Measurements from ENCODE around the gene IFI27L1. TPM values are rescaled to one million over a fixed set of nuclear protein-coding genes. Genes with fewer than 3 reads are reported as not detected.

The IFI27L1 gene
- total RNA-seq, 4 donors from 2014 or later, result 3.3 to 13.3 (median 7.2) TPM

DNA sequence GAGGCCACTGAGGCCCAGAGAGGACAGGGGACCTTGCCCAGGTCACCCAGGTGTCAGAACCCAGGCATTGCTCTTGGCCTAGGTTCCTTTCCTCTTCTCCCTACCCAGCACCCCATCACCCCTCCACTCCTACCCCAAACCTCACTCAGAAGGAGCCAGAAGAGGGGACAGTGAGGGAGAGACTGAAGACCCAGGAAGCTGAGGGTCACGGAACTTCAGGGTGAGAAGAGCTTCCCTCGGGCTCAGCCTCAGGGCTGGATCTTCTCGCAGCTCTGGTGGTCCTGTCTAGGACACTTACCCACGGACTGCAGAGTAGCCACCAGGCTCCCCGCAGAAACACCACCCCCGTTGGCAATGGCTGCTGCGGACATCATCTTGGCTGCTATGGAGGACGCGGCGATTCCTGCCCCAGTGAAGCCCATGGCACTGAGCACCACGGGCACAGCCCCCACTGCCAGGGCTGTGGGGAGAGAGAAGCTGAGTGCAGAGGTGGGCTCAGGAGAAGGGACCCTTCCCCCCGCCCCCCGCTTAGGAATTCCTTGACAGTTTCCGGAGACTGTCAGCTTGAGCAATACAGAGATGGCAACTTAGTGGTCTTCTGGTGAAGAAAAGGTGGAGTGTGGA lies 47.2 kb downstream of the IFI27L1 start:
- TF ChIP-seq, protein P1, sequence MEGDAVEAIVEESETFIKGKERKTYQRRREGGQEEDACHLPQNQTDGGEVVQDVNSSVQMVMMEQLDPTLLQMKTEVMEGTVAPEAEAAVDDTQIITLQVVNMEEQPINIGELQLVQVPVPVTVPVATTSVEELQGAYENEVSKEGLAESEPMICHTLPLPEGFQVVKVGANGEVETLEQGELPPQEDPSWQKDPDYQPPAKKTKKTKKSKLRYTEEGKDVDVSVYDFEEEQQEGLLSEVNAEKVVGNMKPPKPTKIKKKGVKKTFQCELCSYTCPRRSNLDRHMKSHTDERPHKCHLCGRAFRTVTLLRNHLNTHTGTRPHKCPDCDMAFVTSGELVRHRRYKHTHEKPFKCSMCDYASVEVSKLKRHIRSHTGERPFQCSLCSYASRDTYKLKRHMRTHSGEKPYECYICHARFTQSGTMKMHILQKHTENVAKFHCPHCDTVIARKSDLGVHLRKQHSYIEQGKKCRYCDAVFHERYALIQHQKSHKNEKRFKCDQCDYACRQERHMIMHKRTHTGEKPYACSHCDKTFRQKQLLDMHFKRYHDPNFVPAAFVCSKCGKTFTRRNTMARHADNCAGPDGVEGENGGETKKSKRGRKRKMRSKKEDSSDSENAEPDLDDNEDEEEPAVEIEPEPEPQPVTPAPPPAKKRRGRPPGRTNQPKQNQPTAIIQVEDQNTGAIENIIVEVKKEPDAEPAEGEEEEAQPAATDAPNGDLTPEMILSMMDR (IDR thresholded peaks at IDR 0.05; ENCODE audit: low read depth), result no peak

DNA sequence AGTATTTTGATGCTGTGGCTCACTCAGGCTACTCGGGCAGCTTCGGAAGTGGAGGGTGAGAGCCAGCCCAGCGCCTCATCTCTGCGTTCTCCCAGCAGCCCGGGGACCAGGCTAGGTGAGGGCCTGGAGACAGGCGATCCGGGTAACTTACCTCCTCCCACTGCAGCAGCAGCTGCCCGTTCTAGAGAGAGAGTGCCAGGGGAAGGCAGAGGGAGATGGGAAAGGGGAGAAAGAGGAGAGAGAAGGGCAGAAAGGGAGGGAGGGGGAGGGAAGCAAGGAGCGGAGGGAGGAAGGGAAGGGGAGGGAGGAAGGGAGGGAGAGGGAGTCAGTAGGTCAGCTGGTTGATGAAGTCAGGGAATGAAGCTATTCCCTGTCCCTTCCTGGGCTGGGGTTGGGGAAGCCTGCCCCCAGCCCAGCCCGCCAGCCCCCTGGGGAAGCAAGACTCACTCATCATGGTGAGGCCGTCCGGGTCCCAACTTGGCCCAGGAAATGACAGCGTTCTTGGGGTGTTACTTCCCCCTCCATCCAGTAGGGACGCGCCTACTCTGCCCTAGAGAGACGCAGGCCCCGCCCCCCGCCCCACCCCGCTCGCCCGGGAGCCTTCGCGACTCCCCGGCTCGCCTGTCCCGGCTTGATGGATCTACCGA lies 48.1 kb downstream of the IFI27L1 start, which contains the start of gene IFI27L2:
Gene IFI27L2 (minus strand): TSS at position 494 of the 647 bp plus-strand sequence. CDS start 40 bp downstream, at position 454.
- TF ChIP-seq, protein P1 (IDR thresholded peaks at IDR 0.05; ENCODE audit: low read depth), result no peak

DNA sequence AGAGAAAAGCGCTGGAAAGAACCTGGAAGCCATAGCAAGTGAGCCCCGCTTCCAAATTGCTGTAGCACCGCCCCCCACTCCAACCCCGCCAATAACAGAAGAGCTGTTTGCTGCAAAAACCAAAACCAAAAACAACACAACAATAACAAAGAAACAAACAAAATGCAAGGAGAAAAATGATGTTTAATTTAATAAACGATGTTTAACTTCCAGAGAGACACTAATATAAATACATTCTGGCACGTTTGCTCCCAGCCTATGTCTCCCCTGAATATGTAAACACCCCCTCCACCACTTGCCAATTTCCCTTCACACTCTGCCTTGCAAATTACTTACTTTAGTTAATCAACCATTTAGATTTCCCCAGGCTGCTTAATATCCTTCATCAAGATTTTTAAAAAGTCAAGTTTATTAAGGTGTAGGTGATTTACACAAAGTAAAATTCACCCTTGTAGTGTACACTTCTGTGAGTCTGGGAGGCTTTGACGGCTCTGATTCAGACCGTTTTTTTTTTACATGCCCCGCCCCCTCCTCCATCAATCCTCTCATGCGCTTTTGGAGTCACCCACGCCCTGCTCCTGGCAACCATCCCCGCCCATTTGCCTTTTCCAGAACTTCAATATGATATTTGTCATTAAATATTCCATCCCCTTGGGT lies 48.8 kb downstream of the IFI27L1 start:
- TF ChIP-seq, protein P1 (IDR thresholded peaks at IDR 0.05; ENCODE audit: low read depth), result no peak

DNA sequence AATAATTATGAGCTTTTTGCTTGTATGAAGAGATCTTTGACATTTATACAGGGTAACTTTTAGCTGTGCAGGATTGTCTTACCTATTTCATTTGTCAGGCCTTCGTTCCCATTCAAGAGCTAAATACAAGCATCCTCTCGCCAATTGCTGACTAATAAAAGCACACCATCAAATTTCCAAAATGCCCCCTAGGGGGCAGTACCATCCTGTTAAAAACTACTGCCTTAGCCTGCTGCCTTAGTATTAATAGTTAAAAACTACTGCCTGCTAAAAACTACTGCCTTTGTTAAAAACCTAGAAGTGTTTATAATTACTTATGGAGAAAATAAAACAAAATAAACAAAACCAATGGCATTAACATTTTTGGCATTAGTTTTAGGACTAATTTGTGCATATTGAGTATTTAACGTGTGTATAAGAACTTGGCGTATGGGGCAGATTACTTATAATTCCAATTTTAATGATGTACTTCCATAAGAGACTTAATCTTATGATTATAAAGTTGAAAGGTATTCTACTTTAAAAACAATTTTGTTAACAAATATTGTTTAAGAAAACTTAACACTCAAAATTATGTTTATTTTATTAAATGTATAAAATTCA lies 51.3 kb downstream of the IFI27L1 start:
- TF ChIP-seq, protein P1 (IDR thresholded peaks at IDR 0.05; ENCODE audit: low read depth), result no peak

DNA sequence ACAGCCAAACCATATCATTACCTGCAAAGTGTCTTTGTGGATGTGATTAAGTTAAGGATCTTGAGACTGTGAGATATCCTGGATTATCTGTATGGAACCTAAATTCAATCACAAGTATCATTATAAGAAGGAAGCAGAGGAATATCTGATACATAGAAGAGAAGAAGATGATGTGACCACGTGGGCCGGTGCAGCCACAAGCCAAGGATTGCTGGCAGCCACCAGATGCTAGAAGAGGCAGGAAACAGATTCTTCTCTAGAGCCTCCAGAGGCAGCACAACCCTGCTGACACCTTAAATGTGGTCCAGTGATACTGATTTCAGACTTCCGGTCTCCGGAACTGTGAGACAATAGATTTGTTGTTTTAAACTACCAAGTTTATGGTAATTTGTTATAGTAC lies 54.4 kb downstream of the IFI27L1 start:
- TF ChIP-seq, protein P1 (IDR thresholded peaks at IDR 0.05; ENCODE audit: low read depth), result no peak

DNA sequence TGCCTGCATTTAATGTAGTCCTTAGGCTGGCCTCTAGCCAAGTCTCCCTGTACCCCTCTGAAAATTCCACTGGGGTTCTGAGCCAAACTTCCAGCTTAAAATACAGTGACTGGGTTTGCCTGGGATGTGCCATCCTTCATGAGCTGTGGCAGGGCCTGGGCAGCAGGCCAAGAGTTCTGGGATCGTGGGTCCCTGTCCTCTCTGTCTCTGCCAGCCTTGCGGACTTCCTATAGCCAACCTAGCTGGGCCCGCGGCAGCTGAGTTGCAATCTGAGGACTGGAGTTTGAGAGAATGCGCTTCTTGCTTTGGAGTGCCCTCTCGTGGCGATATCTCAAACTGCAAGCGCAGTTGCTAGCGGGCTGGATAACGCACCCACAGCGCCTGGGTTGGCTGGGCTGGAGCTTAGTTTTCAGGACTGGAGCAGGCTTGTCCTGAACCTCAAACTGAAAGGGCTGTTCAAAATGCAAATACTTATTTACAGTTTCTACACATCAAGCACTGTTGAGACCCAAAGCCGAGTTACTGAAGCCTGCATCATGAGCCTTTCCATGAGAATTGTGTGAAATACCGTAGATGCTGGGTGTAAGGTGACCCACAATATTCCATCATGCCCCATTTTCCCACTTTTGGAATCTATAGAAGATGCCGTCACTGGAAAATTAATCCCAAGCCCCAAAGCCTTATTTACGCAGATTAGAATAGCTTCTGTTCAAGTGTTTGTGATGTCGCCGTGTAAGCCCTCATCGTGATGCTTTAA lies 55.6 kb downstream of the IFI27L1 start:
- TF ChIP-seq, protein P1 (IDR thresholded peaks at IDR 0.05; ENCODE audit: low read depth), result no peak
